SW480 (cell line): ENCODE data around the gene RNF222.

ENCODE experiments used
- DNase-seq: peaks from one replicate; pipeline ENCODE4 v3.0.0-alpha.2; 2016; ENCODE audit warnings: low spot score

The RNF222 gene

GRCh38 chr17:8397636-8398035, at the start of gene RNF222:
RNF222 (minus strand) TSS chr17:8397827; CDS start chr17:8393461, 4,366 bp downstream.
- no peak for DNase-seq

GRCh38 chr17:8445536-8445935, 47.9 kb upstream of the RNF222 start:
- DNase-seq: no peak

GRCh38 chr17:8444494-8444893, 46.9 kb upstream of the RNF222 start:
- DNase-seq: no peak

GRCh38 chr17:8443756-8444155, 46.1 kb upstream of the RNF222 start:
- DNase-seq: no peak

GRCh38 chr17:8442310-8442709, 44.7 kb upstream of the RNF222 start:
- DNase-seq: no peak

- DNase-seq: no peak
Observed at GRCh38 chr17:8441690-8442089, 44.1 kb upstream of the RNF222 start.

GRCh38 chr17:8439681-8440080, 42.1 kb upstream of the RNF222 start:
- no peak for DNase-seq

GRCh38 chr17:8438441-8438840, 40.8 kb upstream of the RNF222 start:
- DNase-seq: no peak

- no peak for DNase-seq
Observed at GRCh38 chr17:8436844-8437171, 39.2 kb upstream of the RNF222 start.

- peak; percentile 55 for DNase-seq
Observed at GRCh38 chr17:8436169-8436843, 38.7 kb upstream of the RNF222 start.

- peak; percentile 95 for DNase-seq
Observed at GRCh38 chr17:8435245-8436168, 37.9 kb upstream of the RNF222 start, which contains the start of gene NDEL1. NDEL1 (plus strand) TSS chr17:8435884; CDS start chr17:8444272, 8,388 bp downstream.

GRCh38 chr17:8430966-8431365, 33.3 kb upstream of the RNF222 start:
- no peak for DNase-seq

- no peak for DNase-seq
Observed at GRCh38 chr17:8426802-8427201, 29.2 kb upstream of the RNF222 start.

- no peak for DNase-seq
Observed at GRCh38 chr17:8426094-8426720, 28.6 kb upstream of the RNF222 start.

- DNase-seq: no peak
Observed at GRCh38 chr17:8421571-8421970, 23.9 kb upstream of the RNF222 start.

- DNase-seq: peak; percentile 52
Observed at GRCh38 chr17:8420041-8420934, 22.7 kb upstream of the RNF222 start.

- DNase-seq: no peak
Observed at GRCh38 chr17:8419305-8419704, 21.7 kb upstream of the RNF222 start.

GRCh38 chr17:8418471-8418870, 20.8 kb upstream of the RNF222 start:
- no peak for DNase-seq

- DNase-seq: no peak
Observed at GRCh38 chr17:8417806-8418205, 20.2 kb upstream of the RNF222 start.

- DNase-seq: no peak
Observed at GRCh38 chr17:8413938-8414337, 16.3 kb upstream of the RNF222 start.

- no peak for DNase-seq
Observed at GRCh38 chr17:8413328-8413727, 15.7 kb upstream of the RNF222 start.

GRCh38 chr17:8412089-8412488, 14.5 kb upstream of the RNF222 start:
- DNase-seq: no peak
